Gastroesophageal sphincter (tissue), 3 donors: ENCODE data around the gene GNAQ.

Experiments
- CTCF ChIP-seq, 4 experiments: fragments of 200-600 bp in 2 of 4; fragments of 450-650 bp in 2 of 4; sonication (generic) in 1 of 4; IDR thresholded peaks; one replicate each; pipeline ENCODE4 v1.5.1; 2017 to 2019; ENCODE audit warnings: antibody characterized with exemption in 4 of 4, mild to moderate bottlenecking in 2 of 4, moderate library complexity in 2 of 4
- POLR2AphosphoS5 ChIP-seq: sonication (generic); formaldehyde crosslinking; IDR thresholded peaks from one replicate; pipeline ENCODE4 v1.6.1; 2017; ENCODE audit warnings: antibody characterized with exemption

- TF ChIP-seq CTCF (IDR thresholded peaks at IDR 0.05) (no peak), POLR2AphosphoS5 (no peak)
Measured at GRCh38 chr9:77946296-77946695, 85.3 kb downstream of the GNAQ start.
